ENCODE data around the gene MEGF6.

The MEGF6 gene

GRCh38 chr1:3608154-3608553 lies 3.2 kb downstream of the MEGF6 start:
- DNase-seq = no peak

- DNase-seq = no peak
Observed at GRCh38 chr1:3607703-3608065, 3.6 kb downstream of the MEGF6 start.

DNA sequence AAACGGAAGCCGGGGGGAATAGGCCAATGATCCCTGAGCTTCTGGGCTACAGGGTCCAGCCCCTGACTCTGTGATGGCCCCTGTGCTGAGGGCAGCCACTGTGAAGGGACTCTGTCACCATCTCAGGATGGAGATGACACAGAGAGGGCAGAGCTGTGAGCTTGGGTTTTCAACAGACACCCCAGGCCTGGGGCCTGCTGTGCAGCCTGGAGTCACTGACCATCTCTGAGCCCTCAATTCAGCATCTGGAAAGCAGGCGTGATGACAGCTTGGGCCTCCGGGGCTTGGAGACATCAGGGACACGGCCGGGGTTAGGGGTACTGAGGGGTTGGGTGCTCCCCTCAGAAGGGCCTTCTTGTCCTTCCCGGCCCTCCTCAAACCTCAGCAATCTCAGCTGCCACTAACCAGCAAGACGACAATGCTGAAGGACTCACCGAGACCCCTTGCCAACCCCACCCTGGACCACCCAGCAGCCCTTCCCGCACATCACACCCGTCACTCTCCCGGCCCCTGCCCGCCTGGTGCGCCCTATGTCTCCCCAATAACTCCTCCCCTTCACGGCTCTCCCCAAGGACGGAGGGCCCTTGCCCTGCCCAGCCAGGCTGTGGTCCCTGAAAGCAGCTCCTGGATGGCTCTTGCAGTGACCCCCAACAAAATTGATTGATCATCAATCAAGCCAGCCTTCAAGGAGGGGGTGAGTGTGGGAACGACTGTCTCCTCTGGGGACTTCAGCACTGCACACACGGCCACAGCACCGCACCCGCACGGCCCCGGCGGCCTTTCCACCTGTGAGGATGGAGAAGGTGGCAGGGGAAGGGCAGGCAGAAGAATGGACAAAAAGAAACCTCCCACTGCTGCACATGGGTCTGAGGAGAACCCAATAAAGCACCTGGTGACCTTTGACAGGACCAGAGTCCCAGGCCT lies 4.3 kb downstream of the MEGF6 start:
- no peak for DNase-seq

GRCh38 chr1:3604997-3605823 lies 6.1 kb downstream of the MEGF6 start:
- no peak for DNase-seq

- DNase-seq = no peak
Observed at GRCh38 chr1:3604468-3604974, 6.8 kb downstream of the MEGF6 start.

- DNase-seq = no peak
Observed at GRCh38 chr1:3603571-3604467, 7.5 kb downstream of the MEGF6 start.

- DNase-seq = no peak
Observed at GRCh38 chr1:3603156-3603555, 8.2 kb downstream of the MEGF6 start.

- no peak for DNase-seq
Observed at GRCh38 chr1:3602375-3602774, 8.9 kb downstream of the MEGF6 start.

- no peak for DNase-seq
Observed at GRCh38 chr1:3601743-3602142, 9.6 kb downstream of the MEGF6 start.

- no peak for DNase-seq
Observed at GRCh38 chr1:3600354-3600753, 11.0 kb downstream of the MEGF6 start.

GRCh38 chr1:3599816-3600215 lies 11.5 kb downstream of the MEGF6 start:
- no peak for DNase-seq

GRCh38 chr1:3599286-3599811 lies 12.0 kb downstream of the MEGF6 start:
- DNase-seq = no peak

GRCh38 chr1:3598522-3599285 lies 12.6 kb downstream of the MEGF6 start:
- DNase-seq = no peak

GRCh38 chr1:3598051-3598491 lies 13.2 kb downstream of the MEGF6 start:
- no peak for DNase-seq

- no peak for DNase-seq
Observed at GRCh38 chr1:3597599-3597964, 13.7 kb downstream of the MEGF6 start.

GRCh38 chr1:3596663-3597598 lies 14.4 kb downstream of the MEGF6 start:
- no peak for DNase-seq

DNA sequence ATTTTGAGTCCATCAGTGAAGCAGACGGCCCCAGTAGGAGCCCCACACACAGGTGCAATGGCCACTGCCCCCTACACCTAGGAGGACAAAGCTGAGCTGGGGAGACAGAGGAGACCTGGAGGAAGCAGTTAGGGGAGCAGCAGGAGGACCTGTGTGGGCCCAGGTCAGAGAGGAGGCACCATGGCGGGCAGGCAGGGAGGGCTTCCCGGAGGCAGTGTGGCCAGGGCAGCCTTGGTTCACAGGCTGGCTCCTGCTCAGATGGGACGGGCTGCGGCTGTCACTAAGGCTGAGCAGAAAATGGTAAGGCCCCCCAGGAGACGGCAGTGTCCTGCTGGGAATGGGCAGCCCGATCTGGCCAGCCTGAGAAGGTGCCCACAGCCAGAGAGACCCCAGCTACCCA lies 15.4 kb downstream of the MEGF6 start:
- DNase-seq = no peak

DNA sequence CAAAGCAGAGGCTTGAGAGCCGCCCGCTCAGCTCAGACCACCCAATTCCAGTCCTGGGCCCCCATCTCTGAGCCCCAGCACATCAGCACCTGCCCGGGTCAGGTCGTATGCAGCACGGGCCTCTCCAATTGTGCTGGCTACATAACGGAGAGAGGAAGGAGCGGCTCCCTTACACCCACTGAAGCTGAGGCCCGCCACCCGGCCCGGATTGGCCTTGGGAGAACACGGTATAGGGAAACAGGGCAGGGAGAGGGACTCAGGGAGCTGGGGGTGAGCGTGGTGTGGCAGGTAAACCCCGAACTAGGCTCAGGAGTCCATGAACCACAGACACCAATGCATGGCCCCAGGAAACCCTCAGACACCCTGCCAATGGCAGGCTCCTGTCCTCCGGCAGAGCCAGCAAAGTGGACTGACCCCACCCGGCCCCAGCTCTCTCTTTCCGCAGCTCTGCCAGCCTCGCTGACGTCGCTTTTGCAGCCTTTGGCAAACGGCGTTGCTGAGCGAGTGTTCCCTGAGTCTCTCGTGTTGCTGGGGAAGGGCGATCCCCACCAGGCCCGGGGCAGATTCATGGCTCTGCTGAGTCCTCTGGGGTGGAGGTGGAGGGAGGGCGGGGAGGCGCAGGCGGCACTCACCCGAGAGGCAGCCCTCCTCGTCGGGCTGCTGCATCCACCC lies 16.5 kb downstream of the MEGF6 start:
- no peak for DNase-seq

DNA sequence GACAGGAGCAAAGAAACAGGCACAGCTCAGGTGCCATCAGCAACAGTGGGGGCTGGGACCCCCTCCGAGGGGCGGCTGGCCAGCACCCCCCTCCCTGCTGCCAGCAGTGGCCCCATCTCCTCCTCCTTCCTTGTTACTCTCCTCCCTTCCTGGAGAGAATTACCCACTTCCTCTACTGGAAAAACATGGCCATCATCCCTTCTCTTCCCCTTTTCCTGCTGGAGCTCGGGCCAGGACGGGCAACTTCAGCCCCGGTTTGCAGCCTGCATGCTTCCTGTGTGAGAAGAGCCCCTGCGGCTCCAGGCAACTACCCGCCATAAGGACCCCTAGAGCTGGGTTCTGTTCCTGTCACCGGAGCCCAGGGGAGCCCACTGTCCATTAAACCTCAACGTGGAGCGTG lies 17.6 kb downstream of the MEGF6 start:
- no peak for DNase-seq

- DNase-seq = no peak
Observed at GRCh38 chr1:3593334-3593733, 18.0 kb downstream of the MEGF6 start.

Measured in NCI-H1436 treated with DMSO at 0.1 percent for 48 hours (cell line).